Smooth muscle cell of the brain vasculature (primary cell): ENCODE results near the gene CCL13.
A peak's percentile ranks its signal among the peaks of the same experiment; 100 is the strongest.
"Not testable (repeated sequence)": the region's sequence is repeated elsewhere in the genome, so short reads cannot be mapped to it uniquely, and the experiment has no call there.

Experiments
- DNase-seq: peaks from one replicate; pipeline ENCODE4 v3.0.0-alpha.2; 2012; ENCODE audit warnings: low read depth, low spot score

The CCL13 gene

DNA sequence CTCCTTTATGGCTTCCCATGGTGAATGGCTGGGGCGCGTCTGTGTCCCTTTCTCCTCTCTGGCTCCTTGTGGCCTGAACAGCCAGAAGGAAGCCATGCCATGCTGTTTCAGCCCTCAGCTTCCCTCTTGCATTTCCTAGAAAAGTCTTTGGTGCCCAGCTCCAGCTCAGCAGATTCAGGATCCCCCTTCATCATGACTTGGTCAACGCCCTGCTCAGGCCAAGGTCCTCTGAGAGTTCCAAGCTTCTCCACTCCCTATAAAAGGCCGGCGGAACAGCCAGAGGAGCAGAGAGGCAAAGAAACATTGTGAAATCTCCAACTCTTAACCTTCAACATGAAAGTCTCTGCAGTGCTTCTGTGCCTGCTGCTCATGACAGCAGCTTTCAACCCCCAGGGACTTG lies at the start of gene CCL13:
CCL13 (plus strand) TSS at position 287 of the 400 bp plus-strand sequence; CDS start at position 334, 47 bp downstream.
- DNase-seq = no peak

DNA sequence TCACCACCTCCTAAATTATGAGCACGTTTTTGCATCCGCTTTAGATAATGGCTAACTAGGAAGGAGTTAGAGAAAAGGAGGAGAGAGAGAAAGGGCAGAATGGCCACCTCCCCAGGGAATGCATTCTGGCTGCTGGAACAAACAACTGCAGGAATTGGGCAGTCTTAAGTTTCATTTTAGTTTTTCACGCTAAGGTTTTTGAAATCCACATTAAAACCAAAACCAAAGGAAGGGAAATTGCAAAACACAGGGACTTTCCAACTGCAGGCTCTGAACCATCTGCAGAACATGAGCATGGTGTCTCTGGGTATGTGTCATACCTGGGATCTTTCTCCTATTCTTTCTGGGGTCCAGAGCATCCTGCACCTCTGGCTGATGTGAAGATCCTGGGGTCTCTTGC lies 49.2 kb upstream of the CCL13 start:
- no peak for DNase-seq

DNA sequence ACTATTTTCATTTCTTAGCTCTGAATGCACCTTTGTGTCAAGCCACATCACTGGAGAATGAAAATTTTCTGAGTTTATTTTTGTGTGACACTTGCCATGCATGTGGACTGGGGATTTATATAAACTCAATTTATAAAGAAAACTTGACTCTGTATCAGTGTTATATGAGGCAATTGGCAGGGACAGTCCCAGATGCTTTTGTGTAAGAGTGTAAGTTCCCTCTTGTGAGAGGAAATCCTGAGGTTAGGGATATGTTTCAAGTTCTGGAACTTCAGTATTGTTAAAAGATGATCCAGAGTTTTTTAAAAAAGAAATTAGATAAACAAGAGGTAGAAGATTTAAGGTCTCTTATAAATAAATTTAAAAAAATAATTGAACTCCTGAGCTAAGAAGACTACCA lies 47.9 kb upstream of the CCL13 start:
- DNase-seq = no peak

DNA sequence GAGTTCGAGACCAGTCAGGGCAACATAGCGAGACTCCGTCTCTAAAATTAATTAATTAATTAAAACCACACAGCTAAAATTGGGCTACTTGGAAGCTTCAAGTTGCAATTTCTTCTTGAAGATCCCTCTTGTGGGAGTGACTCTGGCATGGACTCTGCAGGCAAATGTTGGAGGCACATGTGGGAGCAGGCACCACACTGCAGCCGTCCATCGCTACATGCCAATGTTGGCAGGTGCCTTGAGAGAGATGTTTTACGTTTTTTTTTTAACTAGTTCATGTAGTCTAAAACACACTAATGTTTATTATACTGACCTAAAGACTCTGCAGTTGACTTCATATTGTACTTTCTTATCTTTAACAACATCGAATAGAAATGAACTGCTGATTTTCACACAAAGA lies 45.0 kb upstream of the CCL13 start:
- no peak for DNase-seq

DNA sequence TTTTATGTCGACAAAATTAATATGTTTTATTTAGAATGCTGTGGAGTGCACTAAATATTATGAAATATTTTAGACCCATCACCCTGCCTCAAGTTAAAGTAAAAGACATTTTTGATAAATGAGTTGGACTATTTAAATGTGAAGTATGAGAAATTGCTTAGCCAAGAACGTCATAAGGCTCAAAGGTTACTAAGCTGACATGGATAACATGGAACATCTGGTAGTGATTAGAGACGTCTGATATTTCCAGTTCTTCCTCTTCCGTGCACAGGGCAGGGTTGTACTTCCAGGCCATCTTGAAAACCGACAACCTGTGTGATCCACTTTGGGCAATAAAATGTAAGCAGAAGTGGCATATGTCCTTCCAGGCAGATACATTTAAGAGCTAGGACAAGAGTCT lies 44.2 kb upstream of the CCL13 start:
- no peak for DNase-seq

DNA sequence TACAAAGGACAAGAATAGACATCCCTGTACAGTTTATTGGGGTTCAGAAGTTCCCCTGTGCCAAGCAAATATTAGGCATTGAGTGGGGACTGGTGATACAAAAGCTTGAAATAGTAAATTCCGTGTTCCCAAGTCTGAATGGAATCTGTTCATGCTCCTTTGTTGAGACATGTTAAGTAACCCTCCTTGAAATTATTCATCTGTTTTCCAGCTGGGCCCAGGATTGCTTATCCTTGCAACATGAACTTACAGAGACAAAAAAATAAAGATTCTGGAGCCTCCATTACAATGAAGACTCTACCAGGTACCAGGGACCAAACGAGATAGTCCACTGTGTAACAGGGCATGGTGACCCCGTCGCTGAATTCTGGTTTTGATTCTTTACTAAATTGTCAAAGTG lies 43.1 kb upstream of the CCL13 start:
- DNase-seq = no peak

DNA sequence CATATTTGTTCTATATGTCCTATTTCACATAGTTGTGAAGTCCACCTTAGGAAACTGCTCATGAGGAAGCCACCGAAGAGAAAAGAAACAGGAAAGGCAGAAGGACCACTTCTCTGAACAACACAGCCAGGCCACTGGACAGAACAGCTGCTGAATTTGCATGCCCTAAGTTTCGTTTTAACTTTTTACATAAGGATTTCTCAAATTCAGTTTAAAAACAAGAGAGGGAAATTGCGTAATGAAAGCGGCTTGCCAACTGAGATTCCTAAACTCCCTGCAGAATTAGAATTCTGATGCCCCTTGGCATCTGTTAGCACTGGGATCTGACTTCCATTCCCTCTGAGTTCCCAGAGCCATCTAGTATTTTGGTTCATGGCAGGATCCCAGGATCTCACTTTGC lies 42.0 kb upstream of the CCL13 start:
- no peak for DNase-seq

DNA sequence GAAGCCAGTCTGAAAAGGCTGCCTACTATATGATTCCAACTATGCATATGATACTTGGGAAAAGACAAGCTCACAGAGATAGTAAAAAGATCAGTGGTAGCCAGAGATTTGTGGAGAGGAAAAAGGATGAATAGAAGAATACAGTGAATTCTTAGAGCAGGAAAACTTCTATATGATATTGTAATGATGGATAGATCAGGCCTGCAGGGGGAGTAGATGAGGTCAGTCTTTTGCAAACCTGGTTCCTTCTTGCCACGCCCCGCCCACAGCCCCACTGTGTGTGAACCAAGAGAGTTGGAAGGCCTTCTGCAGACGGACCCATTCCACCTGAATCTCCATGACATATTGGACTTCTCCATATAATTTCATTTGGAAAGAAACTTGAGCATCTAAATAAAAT lies 37.8 kb upstream of the CCL13 start:
- no peak for DNase-seq

DNA sequence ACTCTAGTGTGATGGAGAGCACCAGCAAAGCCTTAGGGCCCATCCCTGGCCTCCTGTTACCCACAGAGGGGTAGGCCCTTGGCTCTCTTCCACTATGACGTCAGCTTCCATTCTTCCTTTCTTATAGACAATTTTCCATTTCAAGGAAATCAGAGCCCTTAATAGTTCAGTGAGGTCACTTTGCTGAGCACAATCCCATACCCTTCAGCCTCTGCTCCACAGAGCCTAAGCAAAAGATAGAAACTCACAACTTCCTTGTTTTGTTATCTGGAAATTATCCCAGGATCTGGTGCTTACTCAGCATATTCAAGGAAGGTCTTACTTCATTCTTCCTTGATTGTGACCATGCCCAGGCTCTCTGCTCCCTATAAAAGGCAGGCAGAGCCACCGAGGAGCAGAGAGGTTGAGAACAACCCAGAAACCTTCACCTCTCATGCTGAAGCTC lies 37.2 kb upstream of the CCL13 start, which contains the start of gene CCL8:
CCL8 (plus strand) TSS at position 397 of the 445 bp plus-strand sequence. CDS start 67 bp downstream, outside the sequence.
- no peak for DNase-seq

DNA sequence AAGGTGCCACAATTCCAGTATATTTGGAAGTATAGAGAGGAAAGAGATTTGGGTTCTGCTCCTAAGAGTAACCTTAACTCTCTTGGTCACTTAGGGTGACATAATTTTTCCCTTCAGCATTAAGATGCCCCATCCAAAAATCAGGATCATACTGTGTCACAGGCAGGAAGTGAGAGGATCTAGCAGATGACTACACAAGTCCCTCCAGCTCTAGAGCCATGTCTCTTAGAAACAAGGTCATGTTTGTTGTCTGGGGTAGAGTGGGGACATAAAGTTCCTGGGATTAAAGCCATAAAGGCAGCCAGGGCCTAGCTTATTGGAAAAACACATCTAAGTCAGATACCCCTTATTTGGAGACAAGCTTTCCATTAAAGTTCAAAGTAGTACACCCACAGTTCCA lies 34.3 kb upstream of the CCL13 start:
- DNase-seq = no peak

DNA sequence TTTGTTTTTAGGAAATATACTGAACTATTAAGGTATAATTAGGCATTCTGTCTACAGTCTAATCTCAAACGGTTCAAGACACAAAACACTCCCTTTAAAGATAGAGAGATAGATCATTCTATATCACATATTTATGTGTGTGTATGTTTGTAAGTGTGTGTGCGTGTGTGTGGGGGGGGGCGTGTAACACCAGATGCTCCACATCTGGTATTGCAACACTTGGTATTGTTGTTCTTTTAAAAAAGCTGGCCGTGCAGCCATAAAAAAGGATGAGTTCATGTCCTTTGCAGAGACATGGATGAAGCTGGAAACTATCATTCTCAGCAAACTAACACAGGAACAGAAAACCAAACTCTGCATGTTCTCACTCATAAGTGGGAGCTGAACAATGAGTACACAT lies 28.7 kb upstream of the CCL13 start:
- not testable (repeated sequence) for DNase-seq

DNA sequence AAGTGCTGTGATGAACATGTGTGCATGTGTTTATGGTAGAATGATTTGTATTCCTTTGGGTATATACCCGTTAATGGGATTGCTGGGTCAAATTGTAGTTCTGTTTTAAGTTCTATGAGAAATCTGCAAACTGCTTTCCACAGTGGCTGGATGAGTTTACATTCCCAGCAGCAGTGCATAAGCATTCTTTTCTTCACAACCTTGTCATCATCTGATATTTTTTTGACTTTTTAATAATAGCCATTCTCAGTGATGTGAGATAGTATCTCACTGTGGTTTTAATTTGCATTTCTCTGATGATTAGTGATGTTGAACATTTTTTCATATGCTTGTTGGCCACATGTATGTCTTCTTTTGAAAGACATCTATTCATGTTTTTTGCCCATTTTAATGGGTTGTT lies 18.6 kb upstream of the CCL13 start:
- no peak for DNase-seq

DNA sequence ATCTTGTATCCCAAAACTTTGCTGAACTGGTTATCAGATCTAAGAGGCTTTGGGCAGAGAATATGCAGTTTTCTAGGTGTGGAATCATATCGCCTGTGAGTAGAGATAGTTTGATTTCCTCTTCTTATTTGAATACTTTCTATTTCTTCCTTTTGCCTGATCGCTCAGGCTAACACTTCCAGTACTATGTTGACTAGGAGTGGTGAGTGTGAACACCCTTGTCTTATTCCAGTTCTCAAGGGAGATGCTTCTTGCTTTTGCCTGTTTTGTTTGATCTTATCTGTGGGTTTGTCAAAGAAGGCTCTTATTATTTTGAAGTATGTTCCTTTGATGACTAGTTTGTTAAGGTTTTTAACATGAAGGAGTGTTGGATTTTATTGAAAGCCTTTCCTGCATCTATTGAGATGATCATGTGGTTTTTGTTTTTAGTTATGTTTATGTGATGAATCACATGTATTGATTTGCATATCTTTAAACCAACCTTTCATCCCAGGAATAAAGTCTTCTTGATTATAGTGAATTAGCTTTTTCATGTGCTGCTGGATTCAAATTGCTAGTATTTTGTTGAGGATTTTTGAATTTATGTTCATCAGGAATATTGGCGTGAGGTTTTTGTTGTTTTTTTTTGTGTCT lies 17.0 kb upstream of the CCL13 start:
- no peak for DNase-seq

DNA sequence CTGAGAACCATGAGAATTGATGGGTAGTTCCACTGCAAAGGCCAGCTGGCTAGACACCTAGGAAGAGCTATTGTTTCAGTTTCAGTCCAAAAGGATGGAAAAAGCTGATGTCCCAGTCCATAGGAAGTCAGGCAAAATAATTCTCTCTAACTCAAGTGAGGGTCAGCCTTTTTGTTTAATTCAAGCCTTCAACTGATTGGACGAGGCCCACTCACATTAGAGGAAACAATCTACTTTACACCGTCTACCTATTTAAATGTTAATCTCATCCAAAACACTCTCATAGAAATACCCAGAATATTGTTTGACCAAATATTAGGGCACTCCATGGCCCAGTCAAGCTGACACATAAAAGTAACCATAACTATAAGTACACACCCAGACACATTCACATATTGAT lies 14.4 kb upstream of the CCL13 start:
- no peak for DNase-seq

DNA sequence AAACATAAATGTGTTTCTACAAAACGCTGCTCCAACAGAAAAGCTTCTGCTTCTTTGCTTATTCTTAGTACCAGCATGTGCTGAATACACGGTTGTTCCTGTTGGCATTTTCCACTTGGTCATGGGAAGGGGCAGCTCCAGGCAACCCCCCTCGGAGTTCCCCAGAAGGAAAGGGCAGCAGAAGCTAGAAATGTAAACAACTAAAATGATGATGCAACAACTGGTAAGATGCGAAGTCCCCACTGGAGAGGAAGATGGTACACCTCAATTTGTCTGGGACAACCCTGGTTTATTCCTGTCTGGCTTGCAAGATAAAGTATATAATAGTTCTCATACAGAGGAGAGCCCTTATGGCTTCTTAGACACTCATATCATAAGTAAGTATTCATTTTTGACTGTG lies 9.2 kb upstream of the CCL13 start:
- no peak for DNase-seq

DNA sequence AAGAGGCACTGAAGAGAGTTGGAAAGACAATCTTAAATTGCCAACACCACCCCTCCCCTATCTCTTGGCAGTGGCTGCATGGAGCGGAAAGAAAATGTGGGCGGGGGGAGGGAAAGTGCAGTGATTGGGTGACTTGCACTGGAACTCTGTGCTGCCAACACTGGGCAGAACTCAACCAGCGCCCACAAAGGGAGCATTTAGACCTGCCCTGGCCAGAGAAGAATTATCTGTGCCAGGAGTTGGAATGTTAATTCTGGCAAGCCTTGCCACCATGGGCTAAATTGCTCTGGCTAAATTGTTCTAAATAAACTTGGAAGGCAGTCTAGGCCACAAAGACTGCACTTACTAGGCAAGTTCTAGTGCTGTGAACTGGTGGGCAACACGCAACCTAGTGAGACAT lies 6.5 kb upstream of the CCL13 start:
- no peak for DNase-seq

DNA sequence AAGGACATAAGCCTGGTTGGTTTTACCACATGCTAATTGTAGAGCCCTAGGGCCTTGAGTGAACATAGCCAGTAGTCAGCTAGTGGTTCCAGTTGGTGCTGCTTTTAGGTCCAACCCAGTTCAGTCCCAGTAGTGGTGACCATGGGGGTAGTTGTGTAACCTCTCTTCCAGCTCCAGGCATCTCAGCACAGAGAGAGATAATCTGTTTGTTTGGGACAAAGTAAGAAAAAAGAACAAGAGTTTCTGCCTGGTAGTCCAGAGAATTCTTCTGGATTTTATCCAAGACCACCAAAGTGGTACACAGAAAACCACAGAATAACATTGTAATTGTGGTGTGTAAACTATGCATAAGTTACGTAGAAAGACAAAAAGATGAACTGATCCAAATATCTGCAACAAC lies 5.2 kb upstream of the CCL13 start:
- DNase-seq = no peak

DNA sequence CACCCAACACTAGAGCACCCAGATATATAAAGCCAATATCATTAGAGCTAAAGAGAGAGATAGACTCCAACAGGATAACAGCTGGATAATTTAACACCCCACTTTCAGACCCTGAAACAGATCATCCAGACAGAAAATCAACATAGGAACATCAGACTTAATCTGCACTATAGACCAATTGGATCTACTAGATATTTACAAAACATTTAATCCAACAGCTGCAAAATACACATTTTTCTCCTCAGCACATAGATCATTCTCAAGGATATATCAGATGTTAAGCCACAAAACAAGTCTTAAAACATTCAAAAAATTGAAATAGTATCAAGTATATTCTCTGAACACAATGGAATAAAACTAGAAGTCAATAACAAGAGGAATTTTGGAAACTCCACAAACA lies 4.1 kb upstream of the CCL13 start:
- no peak for DNase-seq

DNA sequence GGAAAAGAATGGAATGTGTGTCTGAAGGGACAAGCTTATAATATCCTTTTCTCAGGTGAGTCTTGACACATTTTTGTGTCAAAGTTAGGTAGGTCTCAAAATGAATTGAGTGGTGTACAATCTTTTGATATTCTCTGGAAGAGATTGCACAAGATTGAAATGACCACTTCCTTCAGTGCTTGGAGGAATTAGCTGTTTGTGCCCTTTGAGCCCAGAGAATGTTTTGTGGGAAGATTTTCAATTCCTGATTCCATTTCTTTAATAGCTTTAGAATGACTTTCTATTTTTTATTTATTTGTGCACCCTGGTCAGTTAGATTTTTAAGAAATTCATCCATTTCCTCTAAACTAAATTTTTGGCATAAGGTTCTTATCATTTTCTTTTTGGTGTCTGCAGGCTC lies 1.6 kb upstream of the CCL13 start:
- DNase-seq = no peak

DNA sequence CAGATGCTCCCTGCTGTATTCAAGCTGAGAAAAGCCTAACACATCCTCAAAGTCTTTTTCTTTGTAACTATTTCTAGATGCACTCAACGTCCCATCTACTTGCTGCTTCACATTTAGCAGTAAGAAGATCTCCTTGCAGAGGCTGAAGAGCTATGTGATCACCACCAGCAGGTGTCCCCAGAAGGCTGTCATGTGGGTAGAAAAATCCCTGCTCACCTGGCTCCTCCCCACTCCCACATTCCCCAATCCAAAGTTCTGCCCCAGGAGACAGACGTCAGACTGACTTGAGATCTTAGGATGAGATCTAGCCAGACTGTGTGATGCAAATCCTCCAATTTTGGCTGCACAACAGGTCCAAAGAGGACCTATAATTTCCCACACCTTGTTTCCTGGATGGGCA lies 1.1 kb downstream of the CCL13 start:
- DNase-seq = no peak

DNA sequence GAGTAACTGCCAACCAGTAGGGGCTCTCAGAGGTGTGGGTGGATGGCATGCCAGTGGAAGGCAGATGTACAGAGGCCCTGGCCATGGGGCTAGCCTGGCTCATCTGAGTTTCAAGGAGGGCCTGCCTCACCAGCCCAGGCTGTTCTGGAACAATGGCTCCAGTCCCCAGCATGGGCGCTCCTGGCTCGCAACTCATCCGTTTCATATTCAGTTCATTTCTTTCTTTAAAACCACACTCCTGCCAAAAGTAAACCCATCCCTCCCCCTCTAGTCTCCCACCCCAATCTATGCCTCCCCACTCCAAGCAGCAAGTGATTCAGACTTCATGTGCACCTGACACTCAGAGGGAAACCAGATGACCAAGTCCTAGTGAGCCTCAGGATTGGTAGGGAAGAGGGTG lies 2.4 kb downstream of the CCL13 start:
- DNase-seq = no peak

DNA sequence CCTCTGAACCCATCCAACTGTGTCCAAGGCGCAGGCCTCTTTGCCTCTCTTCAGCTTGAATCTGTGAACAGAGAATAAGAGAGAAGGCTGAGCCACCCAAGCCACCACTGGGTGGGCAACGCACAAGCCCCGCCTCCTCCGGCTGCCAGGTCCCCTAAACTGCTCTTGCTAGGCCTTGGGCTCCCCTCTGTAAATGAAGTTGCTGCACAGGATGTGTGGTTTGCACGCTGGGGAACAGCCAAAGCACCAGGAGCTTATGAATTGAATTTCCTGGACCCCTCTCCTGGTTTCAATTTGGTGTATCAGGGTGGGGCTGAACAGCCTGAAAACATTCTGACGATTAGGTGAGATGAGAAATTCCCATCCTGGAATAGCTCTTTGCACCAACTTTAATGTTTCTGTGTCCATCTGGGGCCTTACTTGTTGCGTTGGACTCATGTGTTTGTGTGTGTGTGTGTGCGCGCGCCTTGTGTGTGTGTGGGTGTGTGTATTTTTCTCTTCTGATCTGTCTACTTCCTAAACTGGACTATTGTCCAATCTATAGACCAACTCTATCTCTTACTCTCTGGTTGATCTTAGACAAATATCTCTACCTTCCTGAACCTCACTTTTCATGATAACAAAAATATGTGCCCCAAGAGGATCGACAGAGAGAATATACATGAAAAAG lies 4.5 kb downstream of the CCL13 start:
- DNase-seq = no peak

DNA sequence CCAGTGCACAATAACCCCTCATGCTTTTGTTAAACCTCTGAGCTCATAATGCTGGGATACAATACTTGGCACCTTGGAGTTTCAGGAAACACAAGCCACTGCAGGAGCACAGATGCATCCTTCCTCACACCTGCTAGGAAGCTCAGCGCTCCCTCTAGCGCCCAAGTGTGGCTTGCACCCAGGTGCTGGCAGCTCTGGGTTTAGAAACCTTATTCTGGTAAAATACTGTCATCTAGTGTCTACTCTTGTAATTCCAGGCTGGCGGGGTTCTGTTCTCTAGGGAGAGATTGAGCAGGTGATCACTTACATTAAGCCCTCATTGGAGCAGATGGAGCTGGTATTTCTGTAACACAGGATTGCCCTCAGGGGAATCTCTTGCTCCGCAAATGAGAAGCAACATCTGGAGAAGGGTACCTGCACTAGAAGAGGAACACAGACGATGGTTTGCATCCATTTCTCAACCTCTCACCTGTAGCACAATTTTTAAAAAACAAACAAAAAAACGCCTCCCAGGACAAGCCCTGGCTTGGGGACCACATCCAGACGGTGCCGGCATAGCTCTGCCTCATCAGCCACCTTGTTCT lies 5.3 kb downstream of the CCL13 start:
- peak; percentile 76 for DNase-seq
